ENCODE data around the gene HS3ST3A1.

Gene HS3ST3A1

DNA sequence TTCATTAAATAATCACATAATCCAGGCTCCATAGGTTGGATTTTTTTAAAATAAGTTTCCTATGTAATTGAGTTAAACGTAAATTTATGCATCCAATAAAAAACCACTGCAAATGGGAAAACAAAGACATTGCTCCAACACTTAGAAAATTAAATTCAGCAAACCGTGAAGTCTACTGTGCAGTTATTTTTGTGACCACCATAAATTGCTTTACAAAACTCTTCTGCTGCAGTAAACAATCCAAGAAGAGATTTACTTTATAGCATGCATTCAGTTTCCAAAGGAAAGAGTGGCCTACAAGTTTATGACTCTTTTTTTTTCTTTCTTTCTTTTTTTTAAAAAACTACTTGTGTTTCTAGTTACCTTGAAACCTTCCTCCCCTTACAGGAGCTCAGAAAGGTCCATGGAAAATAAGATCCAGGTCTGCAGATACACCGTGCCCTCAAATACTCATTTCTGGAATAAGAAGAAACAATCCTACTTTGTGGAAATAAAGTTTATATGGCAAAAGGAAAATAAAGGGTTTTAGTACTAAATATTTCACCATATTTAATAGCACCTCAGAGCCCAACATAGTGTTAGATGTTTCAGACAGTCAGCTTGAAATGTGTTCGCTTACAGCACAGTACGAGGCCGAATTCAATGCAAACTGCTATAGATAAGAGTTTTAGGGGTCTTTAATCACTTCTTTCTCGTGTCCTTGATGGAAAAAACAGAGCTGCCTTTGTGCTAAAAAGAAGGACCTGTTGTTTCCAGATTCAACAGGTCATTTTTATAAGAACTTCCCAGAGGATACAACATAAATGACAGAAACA is 3.2 kb downstream of the HS3ST3A1 start:
- no peak for DNase-seq (ENCODE audit: low spot score)

DNA sequence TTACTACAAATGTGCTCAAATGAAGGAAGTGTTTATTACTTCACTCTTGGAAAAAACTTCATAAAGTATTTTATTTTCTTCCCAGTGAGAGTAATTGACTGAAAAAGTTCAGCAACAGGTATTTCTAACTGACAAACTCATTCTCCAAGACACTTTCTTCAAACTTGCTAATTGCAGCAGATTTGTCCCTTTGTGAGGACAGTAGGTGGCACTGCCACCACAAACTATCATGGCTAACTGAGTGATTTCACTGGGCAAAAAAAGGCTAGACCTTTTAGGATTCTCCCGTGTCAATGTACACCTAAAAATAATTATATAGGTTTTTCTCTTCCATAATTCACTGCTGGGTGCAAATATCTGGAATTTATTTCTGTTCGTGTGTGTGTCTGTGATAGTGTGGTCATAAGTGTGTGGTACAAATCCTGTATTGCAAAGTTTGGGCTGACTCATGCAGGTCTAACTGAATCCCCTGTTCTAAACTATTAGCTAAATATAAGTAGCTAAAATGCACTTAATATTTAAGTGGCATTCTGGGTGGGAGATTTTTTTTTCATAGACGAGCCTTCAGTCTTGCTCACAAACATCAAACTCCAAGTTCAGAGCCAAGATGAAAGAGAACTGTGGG is 3.9 kb downstream of the HS3ST3A1 start:
- peak; percentile 56 for DNase-seq (ENCODE audit: low spot score)

DNA sequence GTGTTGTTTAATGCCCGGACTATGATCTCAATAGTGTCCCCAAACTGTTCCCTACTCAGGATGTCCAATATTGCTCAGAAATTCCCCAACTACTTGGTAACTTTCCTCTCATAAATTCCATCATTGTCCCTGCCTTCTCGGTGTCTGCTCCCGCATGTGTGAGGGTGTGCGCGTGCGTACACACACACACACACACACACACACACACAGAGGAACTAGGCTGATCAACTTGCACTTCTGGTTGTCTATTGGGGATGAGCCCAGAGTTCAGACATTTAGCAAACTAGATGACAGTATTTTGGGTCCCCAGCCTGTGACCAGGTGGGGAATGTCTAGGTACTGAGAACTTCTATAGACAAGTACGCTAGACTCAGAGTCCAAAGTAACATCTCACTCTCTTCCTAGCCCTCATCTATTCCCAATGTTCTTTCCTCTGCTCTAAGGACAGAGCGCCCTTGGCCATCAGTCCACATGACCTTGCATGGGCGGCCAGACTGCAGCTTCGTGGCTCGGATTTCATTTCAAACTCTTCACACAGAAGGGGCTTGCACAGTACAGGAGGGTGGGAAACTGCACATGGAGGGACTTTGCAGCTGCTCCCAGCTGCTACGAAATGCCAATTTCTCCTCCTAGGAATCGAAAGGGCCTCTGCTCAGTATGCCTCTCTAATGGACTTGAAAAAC is 5.3 kb downstream of the HS3ST3A1 start:
- no peak for DNase-seq (ENCODE audit: low spot score)

DNA sequence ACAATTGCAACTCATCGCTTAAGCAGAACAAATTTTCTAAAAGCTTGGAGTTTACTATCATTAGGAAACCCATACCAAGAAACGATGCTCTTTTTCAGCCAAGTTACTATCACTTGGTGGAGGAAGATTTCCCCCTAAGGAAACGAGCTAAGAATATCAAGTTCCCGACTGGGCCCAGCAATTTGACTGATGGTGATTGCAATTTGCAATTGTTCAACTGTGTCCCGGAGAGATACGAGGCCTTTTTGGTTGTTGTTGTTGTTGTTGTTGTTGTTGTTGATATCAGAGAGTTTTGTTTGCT is 6.2 kb downstream of the HS3ST3A1 start:
- DNase-seq (ENCODE audit: low spot score), result no peak

DNA sequence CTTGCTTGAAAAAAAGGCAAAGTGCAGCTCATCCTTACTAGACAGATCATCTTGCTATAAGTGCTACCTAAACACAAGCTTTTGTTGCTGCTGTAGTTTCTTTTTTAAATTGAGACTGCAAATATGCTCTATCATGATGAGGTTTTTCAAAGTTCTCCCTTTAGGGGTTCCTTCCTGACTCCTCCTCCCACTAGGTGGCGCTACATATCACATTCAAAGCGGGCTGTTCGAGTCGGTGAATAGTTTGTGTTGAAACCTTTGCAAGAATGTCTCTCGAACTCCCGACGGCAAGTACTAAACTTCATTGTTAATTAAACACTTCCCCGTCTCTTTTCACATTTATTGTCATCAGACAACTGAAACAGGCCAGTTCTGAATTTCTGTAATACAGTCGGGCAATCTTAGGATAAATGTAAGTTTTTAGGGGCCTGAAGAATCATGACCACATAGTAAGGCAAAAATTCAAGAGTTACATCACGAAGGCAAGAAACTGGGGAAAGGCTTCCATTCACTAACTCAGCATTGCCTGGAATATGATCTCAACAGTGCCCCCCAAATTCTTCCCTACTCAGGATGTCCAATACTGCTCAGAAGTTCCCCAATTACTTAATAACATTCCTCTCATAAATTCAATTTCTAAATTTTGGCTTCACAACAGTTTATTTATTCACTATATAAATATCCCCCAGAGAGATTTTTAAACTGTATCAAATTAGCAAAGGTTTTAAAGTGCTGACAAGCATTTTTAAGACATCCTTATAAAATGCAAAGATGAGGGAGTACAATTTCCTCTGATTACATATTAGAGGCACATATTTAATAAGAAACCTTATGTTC is 6.7 kb downstream of the HS3ST3A1 start:
- DNase-seq (ENCODE audit: low spot score), result peak; percentile 78

DNA sequence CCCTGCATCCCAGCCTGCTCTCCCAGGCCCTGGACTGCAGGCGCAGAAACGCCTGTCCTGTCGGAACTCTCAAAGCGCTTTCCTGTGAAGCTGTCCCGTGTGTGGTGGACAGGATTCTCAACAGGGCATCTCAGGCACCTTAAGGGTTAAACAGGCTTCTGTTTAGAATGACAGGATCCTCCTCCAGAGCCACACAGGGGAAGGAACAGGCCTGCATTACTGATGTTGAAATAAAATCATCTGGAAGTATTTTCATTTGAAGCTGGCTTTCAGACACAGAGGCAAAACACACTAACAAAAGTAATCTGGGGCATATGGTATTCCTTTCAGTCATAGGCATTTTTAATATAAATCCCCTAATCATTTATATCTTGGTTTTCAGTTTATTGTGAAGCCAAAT is 7.4 kb downstream of the HS3ST3A1 start:
- no peak for DNase-seq (ENCODE audit: low spot score)

DNA sequence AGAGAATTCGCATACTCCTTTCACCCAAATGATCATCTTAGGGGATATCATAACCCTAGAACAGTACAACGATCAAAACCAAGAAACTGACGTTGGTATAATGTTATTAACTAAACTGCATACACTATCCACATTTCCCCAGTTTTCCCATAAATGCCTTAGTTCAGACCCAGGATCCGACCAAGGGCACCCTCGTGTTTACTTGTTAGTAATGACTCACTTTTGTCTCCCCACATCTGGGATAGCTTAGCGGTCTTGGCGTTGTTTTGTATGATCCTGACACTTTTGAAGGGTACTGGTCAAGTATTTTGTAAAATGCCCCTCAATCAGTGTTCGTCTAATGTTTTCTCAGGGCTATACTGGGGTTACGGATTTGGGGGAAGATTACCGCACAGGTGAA is 8.0 kb downstream of the HS3ST3A1 start:
- no peak for DNase-seq (ENCODE audit: low spot score)

DNA sequence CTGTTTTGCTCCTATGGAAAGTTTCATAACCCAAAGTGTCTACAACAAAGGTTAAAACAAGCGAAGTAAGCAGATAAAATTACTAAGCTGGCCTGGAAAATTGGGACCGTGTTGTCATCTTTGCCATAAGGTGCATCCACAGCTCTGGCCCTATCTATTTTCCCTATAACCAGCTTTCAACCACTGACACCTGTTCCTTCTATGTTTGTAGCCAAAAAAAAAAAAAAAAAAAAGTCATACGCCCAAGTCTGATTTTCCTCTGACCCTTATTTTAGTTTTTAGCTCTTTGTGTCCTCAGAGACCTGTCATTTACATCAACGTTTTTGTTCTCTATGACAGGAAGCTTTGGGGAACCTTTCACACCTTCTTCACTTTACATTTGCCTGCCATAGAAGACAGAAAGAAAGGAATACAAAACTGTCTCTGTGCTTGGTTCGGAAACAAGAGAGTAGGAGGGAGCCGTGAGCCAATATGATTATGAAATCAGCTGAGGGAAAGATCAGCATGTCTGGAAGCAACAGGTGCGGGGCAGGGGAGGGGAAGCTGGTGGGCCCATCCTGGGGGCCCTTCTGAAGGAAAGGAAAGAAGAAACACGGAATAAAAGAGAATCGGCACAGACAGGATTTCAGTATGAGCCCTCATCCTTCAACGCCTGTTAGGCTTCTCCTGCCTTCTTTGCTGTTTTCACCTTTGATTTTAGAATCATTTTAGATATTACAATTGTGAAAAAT is 8.5 kb downstream of the HS3ST3A1 start:
- DNase-seq (ENCODE audit: low spot score), result no peak

DNA sequence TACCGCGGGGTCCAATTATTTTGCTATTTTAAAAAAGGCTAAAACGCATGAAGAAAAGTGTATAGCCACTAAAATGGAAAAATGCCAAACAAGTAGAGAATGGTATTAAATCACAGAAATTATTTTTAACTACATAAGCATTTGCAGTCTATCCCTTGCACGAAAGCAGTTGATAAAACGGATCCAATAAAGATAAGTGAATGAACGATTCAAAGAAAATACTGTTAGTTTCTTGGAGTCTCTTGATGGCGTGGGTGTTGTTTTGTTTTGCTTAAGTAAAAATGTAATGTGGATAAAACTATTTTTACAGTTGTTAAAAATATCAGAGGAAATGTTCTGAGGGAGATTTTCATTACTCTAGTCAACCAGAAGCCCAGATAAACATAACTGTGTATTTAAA is 9.3 kb downstream of the HS3ST3A1 start:
- DNase-seq (ENCODE audit: low spot score), result no peak

DNA sequence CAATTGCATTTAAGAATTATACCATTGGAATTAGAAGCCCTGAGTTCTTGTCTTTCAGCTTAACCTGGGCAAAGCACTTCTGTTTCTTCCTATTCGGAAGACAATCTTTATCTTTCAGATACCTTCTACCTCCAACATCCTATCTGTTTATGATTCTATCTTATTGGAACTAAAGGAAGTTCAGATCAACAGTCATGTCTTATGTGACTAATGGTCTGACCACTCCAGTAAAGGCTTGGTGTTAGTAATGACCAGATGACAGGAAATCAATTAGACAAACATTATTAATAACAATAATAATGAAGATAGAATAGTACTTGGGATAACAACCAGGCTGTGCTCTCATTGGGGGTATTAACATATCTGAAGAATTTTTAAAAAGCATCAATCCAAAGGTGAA is 11.3 kb downstream of the HS3ST3A1 start:
- DNase-seq (ENCODE audit: low spot score), result peak; percentile 67

DNA sequence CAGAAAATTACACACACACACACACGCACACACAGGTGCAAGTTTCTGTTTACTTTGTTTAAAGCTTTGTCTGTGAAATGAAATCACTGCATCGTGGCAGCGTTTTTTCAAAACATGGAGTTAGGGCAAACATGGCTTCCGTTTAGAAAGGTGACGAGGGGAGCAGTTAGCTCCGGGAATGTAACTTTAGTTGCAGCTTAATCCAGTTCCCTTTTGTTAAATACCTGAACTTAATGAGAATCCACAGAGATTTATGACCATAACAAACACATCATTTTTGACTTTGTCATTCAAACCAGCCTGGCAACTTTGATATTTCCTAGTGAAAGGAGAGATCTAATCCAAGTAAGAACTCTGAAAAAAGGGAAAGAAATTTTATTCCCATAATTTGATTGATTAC is 12.1 kb downstream of the HS3ST3A1 start:
- DNase-seq (ENCODE audit: low spot score), result no peak

DNA sequence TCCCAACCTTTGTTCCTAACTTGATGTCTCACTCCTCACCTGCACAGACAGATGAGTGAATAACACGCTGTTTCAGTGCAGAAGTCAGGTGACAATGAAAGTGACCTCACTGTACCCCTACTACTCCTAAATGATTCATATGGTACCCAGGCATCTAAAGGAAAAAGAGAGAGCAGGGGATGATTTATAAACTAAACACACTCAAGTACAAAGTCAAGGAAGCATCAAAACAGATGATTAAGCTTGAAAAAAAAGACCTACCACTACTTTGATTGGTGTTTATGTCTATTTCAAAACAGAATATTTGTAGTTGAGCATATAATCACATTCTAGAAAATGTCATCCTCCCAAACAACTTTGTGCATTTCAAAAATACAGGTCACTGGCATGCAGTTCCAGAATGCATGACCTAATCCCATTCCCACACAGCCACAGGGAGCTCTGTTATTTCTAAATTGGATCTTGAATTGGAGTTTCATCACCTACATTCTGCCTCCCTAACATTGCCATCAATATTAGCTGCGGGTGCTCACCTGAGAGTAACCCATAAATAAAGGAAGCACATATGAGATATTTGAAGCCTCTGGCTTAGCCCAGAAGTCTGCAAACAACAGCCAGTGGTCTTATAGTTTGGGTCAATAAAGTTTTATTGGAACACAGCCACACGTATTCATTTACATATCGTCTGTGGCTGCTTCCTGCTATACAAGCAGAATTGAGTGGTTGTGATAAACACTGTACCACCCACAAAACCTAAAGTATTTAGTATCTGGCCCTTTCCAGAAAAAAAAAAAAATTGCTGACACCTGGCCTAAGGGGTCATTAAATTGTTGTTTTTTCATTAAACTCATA is 14.0 kb downstream of the HS3ST3A1 start:
- DNase-seq (ENCODE audit: low spot score), result no peak

DNA sequence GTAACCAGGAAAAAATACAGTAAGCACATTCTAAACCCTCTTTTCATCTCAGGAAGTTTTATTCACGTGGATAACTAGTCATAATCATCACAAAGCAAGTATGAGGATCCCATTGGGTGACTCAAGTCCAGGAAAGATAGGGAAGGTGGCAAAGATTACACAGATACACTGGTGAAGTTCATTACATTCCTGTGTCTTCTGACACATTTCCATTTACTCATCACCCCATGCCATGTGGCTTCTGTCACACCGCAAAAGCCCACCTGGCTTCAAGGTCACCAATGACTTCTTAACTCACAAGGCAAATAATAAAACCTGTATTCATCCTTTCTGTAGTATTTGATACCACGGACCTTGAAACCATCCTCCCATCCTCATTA is 17.0 kb downstream of the HS3ST3A1 start:
- DNase-seq (ENCODE audit: low spot score), result no peak

DNA sequence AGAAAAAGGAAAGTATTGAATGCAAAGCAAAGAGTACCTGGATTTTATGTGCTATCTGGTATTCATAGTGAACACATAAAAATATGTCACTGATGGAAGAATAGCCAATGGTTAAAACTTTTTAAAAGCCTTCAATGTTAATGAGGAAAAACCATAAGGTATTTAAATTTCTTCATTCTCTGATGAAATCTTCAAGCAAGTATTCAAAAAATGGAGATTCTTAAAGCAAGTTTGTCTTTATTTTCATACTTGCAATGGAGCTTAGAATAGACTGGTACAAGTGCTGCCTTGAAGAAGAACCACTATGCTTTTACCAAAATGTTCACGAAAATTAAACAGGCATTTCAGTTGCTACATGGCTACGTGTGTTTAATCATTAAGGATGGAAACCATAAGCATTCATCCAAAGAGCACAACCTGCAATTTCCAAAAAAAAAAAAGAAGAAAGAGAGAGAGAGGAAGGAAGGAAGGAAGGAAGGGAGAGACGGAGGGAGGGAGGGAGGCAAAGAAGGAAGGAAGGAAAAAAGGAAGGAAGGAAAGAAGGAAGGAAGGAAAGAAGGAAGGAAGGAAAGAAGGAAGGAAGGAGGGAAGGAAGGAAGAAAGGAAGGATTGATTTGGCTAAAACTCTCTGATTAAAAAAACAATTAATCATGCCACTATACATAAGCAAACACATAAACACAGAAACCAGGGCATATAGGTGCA is 17.6 kb downstream of the HS3ST3A1 start:
- DNase-seq (ENCODE audit: low spot score), result no peak

DNA sequence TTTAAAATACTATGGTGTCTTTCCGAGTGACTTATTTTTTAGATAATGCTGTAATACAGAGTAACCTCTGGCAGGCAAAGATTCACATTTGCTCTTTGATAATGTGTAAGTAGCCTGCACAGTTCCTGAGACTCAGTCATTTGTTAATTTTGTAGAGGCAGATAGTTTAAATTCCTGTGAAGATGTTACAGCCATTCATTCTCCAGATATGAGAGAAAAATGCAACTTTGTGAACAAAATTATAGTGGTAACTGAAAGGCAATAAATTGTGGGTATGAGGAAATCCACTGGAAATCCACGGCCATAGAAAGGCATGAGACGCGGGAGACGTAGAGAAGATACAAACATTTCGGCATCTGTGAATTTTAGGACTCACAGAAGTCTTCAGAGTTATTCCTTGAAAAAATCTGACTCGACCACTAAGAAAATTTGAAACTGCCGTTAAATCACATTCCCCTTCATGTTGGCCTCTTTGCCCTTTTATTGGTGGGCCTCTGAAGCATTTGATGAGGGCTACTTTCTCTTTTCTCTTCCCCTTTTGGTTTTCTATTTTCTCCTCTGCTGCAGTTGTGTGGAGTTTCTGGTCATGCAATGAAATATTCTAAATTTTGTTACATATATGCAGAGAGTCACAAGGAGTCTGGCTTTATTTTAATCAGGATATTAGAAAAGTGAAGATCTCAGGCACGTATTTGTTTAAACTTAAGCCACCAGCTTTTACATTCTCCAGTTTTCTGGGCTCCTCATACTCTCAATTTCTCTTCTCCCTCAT is 18.8 kb downstream of the HS3ST3A1 start:
- DNase-seq (ENCODE audit: low spot score), result no peak

DNA sequence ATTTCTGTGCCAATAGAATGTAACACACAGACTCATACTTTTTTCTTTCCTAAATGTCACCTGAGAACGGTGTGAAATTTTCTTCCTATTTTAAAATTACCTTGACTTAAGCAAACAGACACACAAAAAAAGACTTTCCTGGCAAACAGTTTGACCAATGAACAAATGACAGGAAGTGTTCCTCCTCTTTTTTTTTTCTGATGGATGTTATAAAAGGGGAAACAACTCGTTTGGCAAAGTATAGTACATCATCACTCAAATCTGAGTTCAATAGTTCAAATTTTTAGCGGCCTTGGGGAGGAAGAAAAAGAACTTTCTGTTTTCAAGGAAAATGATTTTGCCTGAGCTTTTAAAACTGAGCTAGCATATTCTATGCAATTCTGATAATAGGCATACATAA is 19.8 kb downstream of the HS3ST3A1 start:
- DNase-seq (ENCODE audit: low spot score), result no peak

DNA sequence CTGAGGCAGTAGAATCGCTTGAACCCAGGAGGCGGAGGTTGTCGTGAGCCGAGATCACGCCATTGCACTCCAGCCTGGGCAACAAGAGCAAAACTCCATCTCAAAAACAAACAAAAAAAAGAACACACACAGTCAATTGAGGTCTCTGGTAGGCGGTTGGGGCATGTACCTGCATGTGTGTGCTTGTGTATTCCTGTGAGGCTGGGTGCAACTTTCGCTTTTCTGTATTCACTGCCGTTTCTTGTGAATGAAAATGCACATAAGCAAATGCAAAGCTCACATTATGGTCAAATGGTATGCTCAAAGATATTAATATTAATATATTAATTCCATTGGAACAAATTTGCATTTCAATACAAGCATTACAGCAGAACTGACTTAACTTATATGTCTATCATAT is 20.9 kb downstream of the HS3ST3A1 start:
- DNase-seq (ENCODE audit: low spot score), result no peak

DNA sequence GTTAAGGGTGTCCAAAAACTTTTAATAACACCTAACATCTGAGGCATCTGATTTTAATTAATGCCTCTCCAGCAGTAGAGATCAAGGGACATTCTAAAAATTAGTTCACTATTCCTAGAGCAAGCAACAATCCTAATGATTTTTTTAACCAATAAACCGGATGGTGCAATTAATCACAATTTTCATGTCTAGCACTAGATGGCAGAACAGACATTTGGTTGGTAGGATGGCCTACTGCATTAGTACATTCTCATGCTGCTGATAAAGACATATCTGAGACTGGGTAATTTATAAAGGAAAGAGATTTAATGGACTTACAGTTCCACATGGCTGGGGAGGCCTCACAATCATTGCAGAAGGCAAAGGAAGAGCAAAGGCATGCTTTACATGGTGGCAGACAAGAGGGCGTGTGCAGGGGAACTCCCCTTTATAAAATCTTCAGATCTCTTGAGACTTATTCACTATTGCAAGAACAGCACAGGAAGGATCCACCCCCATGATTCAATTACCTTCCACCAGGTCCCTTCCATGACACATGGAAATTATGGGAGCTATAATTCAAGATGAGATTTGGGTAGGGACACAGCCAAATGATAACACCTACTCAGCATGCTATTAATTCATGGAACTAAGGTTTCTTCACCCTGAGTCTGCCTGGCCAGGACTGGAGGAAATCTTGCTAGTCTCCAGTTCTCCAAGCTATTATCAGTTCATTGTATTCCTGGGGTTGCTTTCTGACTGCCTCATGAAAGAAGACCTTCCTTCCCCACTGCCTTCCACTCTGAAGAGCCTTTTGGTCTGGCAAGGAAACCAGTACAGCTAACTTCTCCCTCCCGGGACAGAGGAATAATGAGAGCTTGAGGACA is 24.8 kb downstream of the HS3ST3A1 start:
- no peak for DNase-seq (ENCODE audit: low spot score)

All from kidney capillary endothelial cell (primary cell).